Panc1 (cell line): ENCODE results near the gene ZNF354B.

Experiments
- CTCF ChIP-seq: fragments of 450-650 bp; IDR thresholded peaks from 2 replicates; pipeline ENCODE4 v1.5.1; 2017; ENCODE audit warnings: mild to moderate bottlenecking
- POLR2AphosphoS5 ChIP-seq: IDR thresholded peaks from 2 replicates; pipeline ENCODE4 v1.6.1; 2012; ENCODE audit warnings: mild to moderate bottlenecking, low read depth, low read length, moderate library complexity

GRCh38 chr5:178836628-178837027 is 23.1 kb upstream of the ZNF354B start:
- TF ChIP-seq POLR2AphosphoS5, result no peak
- TF ChIP-seq CTCF, result no peak
